ENCODE results near the gene NOLC1. TPM values are rescaled to one million over a fixed set of nuclear protein-coding genes. Genes with fewer than 3 reads are reported as not detected.

The NOLC1 gene
- 25.9 and 28.4 TPM in 2 replicates for total RNA-seq

GRCh38 chr10:102151774-102152544, at the start of gene NOLC1:
Gene NOLC1 (plus strand): TSS chr10:102152389. CDS start chr10:102152411, 22 bp downstream.

DNA sequence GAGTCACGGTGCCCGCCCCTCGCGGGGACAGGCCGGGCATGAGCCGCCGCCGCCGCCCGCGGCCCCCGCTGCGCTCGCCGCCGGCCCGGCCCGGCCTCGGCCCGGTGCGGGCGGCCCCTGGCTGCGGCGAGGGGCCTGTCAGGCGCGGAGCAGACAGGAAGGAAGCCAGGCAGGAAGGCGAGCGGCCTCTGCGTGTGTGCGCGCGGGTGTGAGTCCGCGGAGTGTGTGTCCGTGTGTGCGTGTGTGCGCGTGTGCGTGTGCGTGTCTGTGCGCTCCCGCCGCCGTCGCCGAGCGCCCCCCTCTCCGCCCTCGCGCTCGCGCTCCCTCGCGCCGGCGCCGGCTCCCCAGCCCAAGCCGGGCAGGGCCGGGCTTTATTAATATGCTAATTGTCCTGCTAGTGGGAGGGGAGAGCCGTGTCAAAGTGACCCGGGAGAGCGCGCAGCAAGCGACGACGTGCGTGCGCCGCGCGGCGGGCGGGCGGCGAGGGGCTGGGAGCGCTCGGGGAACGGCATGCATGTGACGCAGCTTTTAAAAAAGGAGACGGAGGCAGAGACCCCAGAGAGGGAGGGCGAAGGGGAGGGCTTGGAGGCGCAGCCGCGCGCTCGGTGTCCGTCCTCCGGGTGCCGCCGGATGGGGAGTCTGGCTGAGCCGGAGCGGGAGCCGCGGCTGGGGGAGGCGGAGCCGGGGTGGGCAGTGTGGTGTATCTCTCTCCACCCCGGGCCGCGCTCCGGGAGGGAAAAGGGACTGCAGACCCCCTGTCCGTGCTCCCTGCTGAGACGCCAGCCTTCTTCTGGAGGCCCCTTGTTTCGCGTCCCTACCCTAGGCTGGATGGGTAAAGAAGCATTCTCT, 31.8 kb upstream of the NOLC1 start, which contains the start of gene LDB1:
LDB1 (minus strand) TSS at position 227 of the 849 bp plus-strand sequence. CDS start 258 bp downstream, outside the sequence.

DNA sequence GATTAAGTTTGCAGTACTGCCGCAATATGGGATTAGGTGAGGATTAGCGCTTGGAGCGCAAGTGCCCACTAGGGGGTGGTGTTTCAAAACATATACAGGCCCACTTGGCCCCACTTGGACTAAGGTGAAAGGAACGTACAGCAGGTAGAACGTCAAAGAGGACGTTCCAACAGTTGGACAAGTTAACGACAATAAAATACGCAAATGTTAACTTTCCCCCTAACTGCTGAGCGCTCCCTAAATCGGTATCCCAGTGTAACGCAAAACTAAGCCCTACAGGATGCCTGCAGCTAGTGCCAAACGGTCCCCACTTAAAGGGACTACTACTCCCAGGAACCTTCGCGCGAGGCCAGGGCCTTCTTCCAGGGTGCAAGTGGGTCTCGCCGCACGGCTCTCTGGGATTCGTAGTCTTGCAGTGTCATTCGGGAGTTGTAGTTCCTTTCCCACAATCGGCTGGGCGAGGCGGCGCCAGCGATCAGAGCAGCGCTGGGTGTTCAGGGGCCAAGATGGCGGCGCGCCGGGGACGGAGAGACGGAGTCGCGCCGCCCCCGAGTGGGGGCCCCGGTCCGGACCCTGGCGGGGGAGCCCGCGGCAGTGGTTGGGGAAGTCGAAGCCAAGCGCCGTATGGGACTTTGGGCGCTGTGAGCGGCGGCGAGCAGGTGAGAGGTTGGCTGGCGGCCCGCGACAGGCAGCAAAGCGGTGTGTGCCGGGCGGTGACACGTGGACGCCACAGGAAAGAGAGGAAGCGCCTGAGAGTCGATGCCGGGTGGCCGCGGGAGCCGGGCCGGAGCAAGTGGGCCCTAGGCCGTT, 19.4 kb upstream of the NOLC1 start, which contains the start of gene PPRC1:
PPRC1 (plus strand) TSS at position 478 of the 810 bp plus-strand sequence; CDS start at position 507, 29 bp downstream.

Other genes with a start within 250 kb of the NOLC1 start
- 15.9 and 17.9 TPM in 2 replicates for gene ARMH3, start 96.2 kb upstream of the NOLC1 start, total RNA-seq
- 41.7 and 62.5 TPM in 2 replicates for gene HPS6, start 87.0 kb upstream of the NOLC1 start, total RNA-seq
- gene LDB1, start 32.0 kb upstream of the NOLC1 start, total RNA-seq, result 28.9 and 68.1 TPM in 2 replicates
- gene PPRC1, start 19.3 kb upstream of the NOLC1 start, total RNA-seq, result 8.7 and 15.2 TPM in 2 replicates
- 0.83 TPM in 1 of 2 replicates, not detected in the other for gene ELOVL3, start 73.9 kb downstream of the NOLC1 start, total RNA-seq
- gene PITX3, start 89.1 kb downstream of the NOLC1 start, total RNA-seq, result 0.17 TPM in 1 of 2 replicates, not detected in the other
- gene GBF1, start 93.1 kb downstream of the NOLC1 start, total RNA-seq, result 39.6 and 43.0 TPM in 2 replicates
- 11.5 and 27.5 TPM in 2 replicates for gene NFKB2, start 243.3 kb downstream of the NOLC1 start, total RNA-seq

Data from smooth muscle cell of trachea (primary cell).